Fibroblast of lung (primary cell): Measurements from ENCODE around the gene SIAH3.

Experiments used
- CTCF ChIP-seq, 2 donors: IDR thresholded peaks in 1 of 2; conservative IDR thresholded peaks in 1 of 2; 1 replicate in 1 of 2; 2 replicates in 1 of 2; pipeline ENCODE4 v1.5.1; 2011 to 2012; ENCODE audit warnings: low read length in 2 of 2, control low read depth in 1 of 2, inconsistent platforms in 1 of 2, low read depth in 1 of 2, mild to moderate bottlenecking in 1 of 2
- EZH2 ChIP-seq: IDR thresholded peaks from 2 replicates; pipeline ENCODE4 v1.5.1; 2012; ENCODE audit warnings: low read length, control low read depth, mild to moderate bottlenecking; ENCODE audit errors: missing control alignments

GRCh38 chr13:45828256-45828968 is 23.1 kb downstream of the SIAH3 start:
- TF ChIP-seq CTCF (conservative IDR thresholded peaks at IDR 0.05 in 1 of 2, IDR thresholded peaks at IDR 0.05 in 1 of 2; ENCODE audit: low read depth in 1 of 2, low read length in 2 of 2) (no peak), EZH2 (no peak)
